Mesothelial cell of epicardium (in vitro differentiated cells): ENCODE measurements around the gene PCGF2. TPM values are rescaled to one million over a fixed set of nuclear protein-coding genes. Genes with fewer than 3 reads are reported as not detected.

ENCODE experiments used
- DNase-seq, 2 experiments: peaks; one replicate each; pipeline ENCODE4 v3.0.0; 2021; ENCODE audit warnings: low spot score in 2 of 2; ENCODE audit not compliant: unreplicated experiment in 2 of 2
- H3K27ac Mint-ChIP-seq: 2 replicates; pipeline ENCODE4 v1.8.0; 2021; ENCODE audit warnings: mixed read lengths
- H3K27me3 Mint-ChIP-seq: 2 replicates; pipeline ENCODE4 v1.8.0; 2021; ENCODE audit warnings: low read depth, mixed read lengths
- H3K36me3 Mint-ChIP-seq: 2 replicates; pipeline ENCODE4 v1.8.0; 2021; ENCODE audit warnings: mixed read lengths
- H3K4me1 Mint-ChIP-seq: 2 replicates; pipeline ENCODE4 v1.8.0; 2021; ENCODE audit warnings: mixed read lengths
- H3K4me3 Mint-ChIP-seq: 2 replicates; pipeline ENCODE4 v1.8.0; 2021; ENCODE audit warnings: mild to moderate bottlenecking, moderate library complexity, mixed read lengths
- H3K9me3 Mint-ChIP-seq: 2 replicates; pipeline ENCODE4 v1.8.0; 2021; ENCODE audit warnings: mixed read lengths
- CTCF ChIP-seq: fragments of 200-600 bp; sonication (generic); IDR thresholded peaks from one replicate; pipeline ENCODE4 v1.5.0; 2021; ENCODE audit warnings: antibody characterized with exemption; ENCODE audit not compliant: unreplicated experiment
- total RNA-seq: library from RNA; stranded (reverse); gene quantifications from 3 replicates; pipeline ENCODE4 v1.2.1, GENCODE V29; 2021

The PCGF2 gene
- 83.3 to 95.8 TPM (median 91.9 TPM) in 3 replicates for total RNA-seq

- Mint-ChIP-seq H3K27me3 (no peaks in the 10 kb centered on the region), H3K4me1 (peaks cover 54% of the 10 kb centered on the region), H3K4me3 (peak within 1 kb of the TSS; percentile 91), H3K27ac (peak within 1 kb of the TSS; percentile 90), H3K36me3 (no peaks in the 10 kb centered on the region), H3K9me3 (no peaks in the 10 kb centered on the region)
- peak; percentile 86 to 88 for DNase-seq
- TF ChIP-seq CTCF = no peak
These were observed at the start of gene PCGF2 for GRCh38 chr17:38748149-38748891. TSS of gene PCGF2 (minus strand) at chr17:38748336. CDS start at chr17:38740402, 7,934 bp downstream.

GRCh38 chr17:38797828-38798227, 49.7 kb upstream of the PCGF2 start:
- H3K27ac Mint-ChIP-seq = peak overlapping the region; percentile 98
- H3K36me3 Mint-ChIP-seq = peaks cover 29% of the 10 kb centered on the region
- H3K4me1 Mint-ChIP-seq = peaks cover 31% of the 10 kb centered on the region
- TF ChIP-seq CTCF = no peak
- H3K9me3 Mint-ChIP-seq = no peaks in the 10 kb centered on the region
- peak overlapping the region; percentile 98 for H3K4me3 Mint-ChIP-seq
- no peaks in the 10 kb centered on the region for H3K27me3 Mint-ChIP-seq
- no peak for DNase-seq

- Mint-ChIP-seq H3K9me3 (no peaks in the 10 kb centered on the region), H3K4me1 (peaks cover 31% of the 10 kb centered on the region), H3K27me3 (no peaks in the 10 kb centered on the region), H3K4me3 (peak overlapping the region; percentile 43), H3K36me3 (peaks cover 27% of the 10 kb centered on the region), H3K27ac (peak overlapping the region; percentile 60)
- no peak for DNase-seq
- TF ChIP-seq CTCF = no peak
These were observed 49.0 kb upstream of the PCGF2 start for GRCh38 chr17:38797158-38797490.

GRCh38 chr17:38796451-38797157, 48.5 kb upstream of the PCGF2 start:
- no peak for DNase-seq
- peak overlapping the region; percentile 43 for H3K4me3 Mint-ChIP-seq
- H3K4me1 Mint-ChIP-seq = peaks cover 31% of the 10 kb centered on the region
- H3K36me3 Mint-ChIP-seq = peaks cover 24% of the 10 kb centered on the region
- TF ChIP-seq CTCF = no peak
- H3K9me3 Mint-ChIP-seq = no peaks in the 10 kb centered on the region
- H3K27me3 Mint-ChIP-seq = no peaks in the 10 kb centered on the region
- H3K27ac Mint-ChIP-seq = no peak overlapping the region

GRCh38 chr17:38794221-38794620, 46.1 kb upstream of the PCGF2 start:
- Mint-ChIP-seq H3K9me3 (no peaks in the 10 kb centered on the region), H3K36me3 (peaks cover 17% of the 10 kb centered on the region), H3K27ac (no peak overlapping the region), H3K4me1 (peaks cover 32% of the 10 kb centered on the region), H3K27me3 (no peaks in the 10 kb centered on the region), H3K4me3 (no peak overlapping the region)
- DNase-seq = no peak
- no peak for TF ChIP-seq CTCF
